ENCODE data around the gene DCTN2. TPM values are rescaled to one million over a fixed set of nuclear protein-coding genes. Genes with fewer than 3 reads are reported as not detected.
"Not testable (repeated sequence)": the region's sequence is repeated elsewhere in the genome, so short reads cannot be mapped to it uniquely, and the experiment has no call there.

DCTN2 gene
- total RNA-seq, 8 experiments from 2014 or later: 104 to 184 (median 161) TPM

DNA sequence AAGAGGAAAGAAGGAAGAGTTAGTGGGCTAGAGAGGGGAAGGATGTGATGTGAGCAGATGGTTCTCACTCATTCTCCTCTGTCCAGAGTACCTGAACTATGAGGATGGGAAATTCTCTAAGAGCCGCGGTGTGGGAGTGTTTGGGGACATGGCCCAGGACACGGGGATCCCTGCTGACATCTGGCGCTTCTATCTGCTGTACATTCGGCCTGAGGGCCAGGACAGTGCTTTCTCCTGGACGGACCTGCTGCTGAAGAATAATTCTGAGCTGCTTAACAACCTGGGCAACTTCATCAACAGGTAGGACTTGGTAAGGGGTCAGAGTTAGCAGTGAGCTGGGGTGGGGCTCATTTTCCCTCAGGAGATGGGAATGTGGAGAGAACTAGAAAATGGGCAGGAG lies 34.3 kb downstream of the DCTN2 start:
- ATAC-seq (replicated peaks in 6 of 8): peak in 1 of 8 experiments; percentile 4
- in situ Hi-C loops (cut with MboI; ENCODE audit: low pct_unique_long_range_greater_than_20kb in 2 of 9, low sequenced_read_pairs in 9 of 9, unreplicated experiment in 9 of 9): no loop called here
- no peak overlapping the region for H3K27ac ChIP-seq

DNA sequence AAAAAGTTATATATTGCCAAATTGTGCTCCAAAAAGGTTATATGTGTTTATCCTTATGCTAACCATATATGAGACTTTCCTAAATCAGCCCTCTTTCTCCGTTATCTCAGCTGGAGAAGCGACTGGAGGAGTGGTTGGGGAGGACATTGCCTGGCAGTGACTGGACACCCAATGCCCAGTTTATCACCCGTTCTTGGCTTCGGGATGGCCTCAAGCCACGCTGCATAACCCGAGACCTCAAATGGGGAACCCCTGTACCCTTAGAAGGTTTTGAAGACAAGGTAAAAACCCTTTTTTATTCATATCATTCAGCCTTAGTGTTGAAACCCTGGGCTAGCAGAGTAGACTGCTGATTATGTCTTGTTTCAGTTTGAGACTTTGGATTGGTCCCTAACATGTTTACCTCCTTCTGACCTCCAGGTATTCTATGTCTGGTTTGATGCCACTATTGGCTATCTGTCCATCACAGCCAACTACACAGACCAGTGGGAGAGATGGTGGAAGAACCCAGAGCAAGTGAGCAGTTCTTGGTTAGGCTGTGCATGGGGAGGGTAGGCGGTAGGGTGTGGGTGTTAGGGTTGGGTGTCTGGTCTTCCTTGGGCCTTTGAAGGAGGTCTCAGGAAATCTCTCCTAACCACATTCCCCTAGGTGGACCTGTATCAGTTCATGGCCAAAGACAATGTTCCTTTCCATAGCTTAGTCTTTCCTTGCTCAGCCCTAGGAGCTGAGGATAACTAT lies 35.2 kb downstream of the DCTN2 start:
- 95 to 100% (median 100%) methylated on average over 1 to 6 of the region's 7 CpGs; no CpG with 5 or more reads in 1 of the 10 experiments for WGBS, 10 experiments
- Histone ChIP-seq H3K4me3 (no peak overlapping the region), H3K4me1 (replicated peaks in 1 of 2) (peaks cover 0 to 4% of the 10 kb centered on the region in 2 donors), H3K27ac (no peak overlapping the region)
- ATAC-seq (replicated peaks in 6 of 8): peak in 1 of 8 experiments; percentile 3
- in situ Hi-C loops (cut with MboI; ENCODE audit: low pct_unique_long_range_greater_than_20kb in 2 of 9, low sequenced_read_pairs in 9 of 9, unreplicated experiment in 9 of 9): no loop called here

More for the DNA sequence above, 34.3 kb downstream of the DCTN2 start:
- Histone ChIP-seq H3K4me3 (no peak overlapping the region), H3K4me1 (replicated peaks in 1 of 2) (peaks cover 6 to 10% of the 10 kb centered on the region in 2 donors)
- WGBS, 10 experiments: 86 to 100% (median 90%) methylated on average over 2 to 4 of the region's 6 CpGs; no CpG with 5 or more reads in 5 of the 10 experiments

DNA sequence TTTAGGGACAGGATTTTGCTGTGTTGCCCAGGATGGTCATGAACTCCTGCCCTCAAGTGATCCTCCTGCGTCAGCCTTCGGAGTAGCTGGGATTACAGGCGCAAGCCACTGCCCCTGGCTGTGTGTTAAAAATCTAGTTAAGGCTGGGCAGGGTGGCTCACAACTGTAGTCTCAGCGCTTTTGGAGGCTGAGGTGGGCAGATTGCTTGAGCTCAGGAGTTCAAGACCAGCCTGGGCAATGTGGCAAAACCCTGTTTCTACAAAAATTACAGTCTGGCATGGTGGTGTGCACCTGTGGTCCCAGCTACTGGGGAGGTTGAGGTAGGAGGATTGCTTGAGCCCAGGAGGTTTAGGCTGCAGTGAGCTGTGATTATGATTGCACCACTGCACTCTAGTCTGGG lies 35.8 kb downstream of the DCTN2 start:
- Histone ChIP-seq H3K4me3 (no peak overlapping the region), H3K27ac (no peak overlapping the region), H3K4me1 (replicated peaks in 1 of 2) (peaks cover 0 to 2% of the 10 kb centered on the region in 2 donors)
- in situ Hi-C loops (cut with MboI; ENCODE audit: low pct_unique_long_range_greater_than_20kb in 2 of 9, low sequenced_read_pairs in 9 of 9, unreplicated experiment in 9 of 9): no loop called here
- WGBS, 10 experiments: 85 to 100% (median 100%) methylated on average over 1 to 3 of the region's 4 CpGs; no CpG with 5 or more reads in 6 of the 10 experiments
- peak in 1 of 8 experiments; percentile 4 for ATAC-seq (replicated peaks in 6 of 8)

DNA sequence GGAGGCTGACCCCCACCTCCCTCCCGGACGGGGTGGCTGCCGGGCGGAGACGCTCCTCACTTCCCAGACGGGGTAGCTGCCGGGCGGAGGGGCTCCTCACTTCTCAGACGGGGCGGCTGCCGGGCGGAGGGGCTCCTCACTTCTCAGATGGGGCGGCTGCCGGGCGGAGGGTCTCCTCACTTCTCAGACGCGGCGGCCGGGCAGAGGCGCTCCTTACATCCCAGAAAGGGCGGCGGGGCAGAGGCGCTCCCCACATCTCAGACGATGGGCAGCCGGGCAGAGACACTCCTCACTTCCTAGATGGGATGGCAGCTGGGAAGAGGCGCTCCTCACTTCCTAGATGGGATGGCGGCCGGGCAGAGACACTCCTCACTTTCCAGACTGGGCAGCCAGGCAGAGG lies 39.2 kb downstream of the DCTN2 start:
- H3K27ac ChIP-seq; ATAC-seq (replicated peaks in 6 of 8); H3K4me3 ChIP-seq; H3K4me1 ChIP-seq (replicated peaks in 1 of 2); in situ Hi-C loops (cut with MboI; ENCODE audit: low pct_unique_long_range_greater_than_20kb in 2 of 9, low sequenced_read_pairs in 9 of 9, unreplicated experiment in 9 of 9): not testable (repeated sequence)
- WGBS, 10 experiments: no CpG with 5 or more reads among the region's 28 CpGs

DNA sequence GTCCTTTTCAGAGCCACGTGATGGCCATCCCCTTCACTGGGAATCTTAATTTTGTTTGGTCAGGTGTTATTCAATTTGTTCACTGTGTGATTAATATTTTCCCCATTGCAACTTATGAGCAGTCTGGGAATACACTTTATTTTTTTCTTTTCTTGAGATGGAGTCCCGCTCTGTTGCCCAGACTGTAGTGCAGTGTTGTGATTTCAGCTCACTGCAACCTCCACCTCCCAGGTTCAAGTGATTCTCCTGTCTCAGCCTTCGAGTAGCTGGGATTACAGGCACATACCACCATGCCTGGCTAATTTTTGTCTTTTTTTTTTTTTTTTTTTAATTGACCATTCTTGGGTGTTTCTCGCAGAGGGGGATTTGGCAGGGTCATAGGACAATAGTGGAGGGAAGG lies 40.5 kb downstream of the DCTN2 start:
- in situ Hi-C loops (cut with MboI; ENCODE audit: low pct_unique_long_range_greater_than_20kb in 2 of 9, low sequenced_read_pairs in 9 of 9, unreplicated experiment in 9 of 9); H3K4me3 ChIP-seq; H3K4me1 ChIP-seq (replicated peaks in 1 of 2); ATAC-seq (replicated peaks in 6 of 8); H3K27ac ChIP-seq: not testable (repeated sequence)
- 67 to 100% (median 95%) methylated on average over 1 to 3 of the region's 4 CpGs; no CpG with 5 or more reads in 1 of the 10 experiments for WGBS, 10 experiments

DNA sequence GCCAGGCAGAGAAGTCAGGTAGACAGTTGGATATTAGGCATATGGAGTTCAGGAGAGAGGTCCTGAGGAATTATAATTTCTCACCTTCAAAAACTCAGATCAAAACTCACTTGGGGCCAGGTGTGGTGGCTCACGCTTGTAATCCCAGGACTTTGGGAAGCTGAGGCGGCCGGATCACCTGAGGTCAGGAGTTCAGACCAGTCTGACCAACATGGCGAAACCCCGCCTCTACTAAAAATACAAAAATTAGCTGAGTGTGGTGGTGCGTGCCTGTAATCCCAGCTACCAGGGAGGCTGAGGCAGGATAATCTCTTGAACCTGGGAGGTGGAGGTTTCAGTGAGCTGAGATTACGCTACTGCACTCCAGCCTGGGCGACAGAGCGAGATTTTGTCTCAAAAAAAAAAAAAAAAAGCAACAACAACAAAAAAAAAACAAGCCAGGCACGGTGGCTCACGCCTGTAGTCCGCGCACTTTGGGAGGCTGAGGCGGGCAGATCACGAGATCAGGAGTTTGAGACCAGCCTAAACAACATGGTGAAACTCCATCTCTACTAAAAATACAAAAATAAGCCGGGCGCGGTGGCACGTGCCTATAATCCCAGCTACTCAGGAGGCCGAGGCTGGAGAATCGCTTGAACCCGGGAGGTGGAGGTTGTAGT lies 44.6 kb downstream of the DCTN2 start:
- WGBS, 10 experiments: 93 to 100% (median 98%) methylated on average over 2 to 20 of the region's 22 CpGs; no CpG with 5 or more reads in 3 of the 10 experiments
- H3K4me3 ChIP-seq; H3K4me1 ChIP-seq (replicated peaks in 1 of 2); ATAC-seq (replicated peaks in 6 of 8); H3K27ac ChIP-seq; in situ Hi-C loops (cut with MboI; ENCODE audit: low pct_unique_long_range_greater_than_20kb in 2 of 9, low sequenced_read_pairs in 9 of 9, unreplicated experiment in 9 of 9): not testable (repeated sequence)

DNA sequence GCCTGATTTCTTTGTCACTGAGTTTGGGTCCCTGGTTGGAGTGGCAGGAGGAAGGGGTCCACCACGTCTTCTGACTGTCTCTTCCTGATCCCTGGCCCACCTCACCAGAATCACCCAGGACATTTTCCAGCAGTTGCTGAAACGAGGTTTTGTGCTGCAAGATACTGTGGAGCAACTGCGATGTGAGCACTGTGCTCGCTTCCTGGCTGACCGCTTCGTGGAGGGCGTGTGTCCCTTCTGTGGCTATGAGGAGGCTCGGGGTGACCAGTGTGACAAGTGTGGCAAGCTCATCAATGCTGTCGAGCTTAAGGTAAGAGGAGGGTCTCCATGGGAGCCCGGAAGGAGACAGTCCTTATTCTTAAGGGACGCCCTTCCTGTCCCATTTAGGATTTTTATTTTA lies 46.8 kb downstream of the DCTN2 start:
- 89 to 97% (median 95%) methylated on average over 3 to 10 of the region's 11 CpGs; no CpG with 5 or more reads in 3 of the 10 experiments for whole genome bisulfite sequencing, 10 experiments
- H3K4me1 ChIP-seq (replicated peaks in 1 of 2): no peaks in the 10 kb centered on the region
- in situ Hi-C loops (cut with MboI; ENCODE audit: low pct_unique_long_range_greater_than_20kb in 2 of 9, low sequenced_read_pairs in 9 of 9, unreplicated experiment in 9 of 9): no loop called here
- ATAC-seq (replicated peaks in 6 of 8): no peak
- no peak overlapping the region for H3K4me3 ChIP-seq
- H3K27ac ChIP-seq: no peak overlapping the region

DNA sequence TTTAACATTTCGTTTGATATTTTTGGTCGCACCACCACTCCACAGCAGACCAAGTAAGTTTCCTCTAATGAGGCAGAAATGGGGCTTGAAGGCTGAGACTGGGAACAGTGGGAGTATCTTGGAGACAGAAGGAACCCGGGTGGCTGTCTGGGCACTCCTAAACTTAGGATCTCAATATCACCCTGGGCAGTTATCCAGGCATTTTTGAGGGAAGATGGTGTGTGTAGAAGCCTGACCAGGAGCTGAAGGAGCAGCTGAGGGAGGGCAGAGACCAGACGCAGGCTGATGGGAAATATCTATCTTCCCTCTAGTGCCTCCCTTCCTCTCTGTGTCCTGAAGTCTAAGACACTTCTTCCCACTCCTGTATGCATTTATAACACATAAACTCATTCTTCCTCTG lies 48.4 kb downstream of the DCTN2 start:
- no peak overlapping the region for H3K27ac ChIP-seq
- 80 to 100% (median 100%) methylated on average over 1 to 2 of the region's 4 CpGs; no CpG with 5 or more reads in 3 of the 10 experiments for WGBS, 10 experiments
- no peak for ATAC-seq (replicated peaks in 6 of 8)
- in situ Hi-C loops (cut with MboI; ENCODE audit: low pct_unique_long_range_greater_than_20kb in 2 of 9, low sequenced_read_pairs in 9 of 9, unreplicated experiment in 9 of 9): no loop called here
- H3K4me3 ChIP-seq: no peak overlapping the region
- H3K4me1 ChIP-seq (replicated peaks in 1 of 2): no peaks in the 10 kb centered on the region

DNA sequence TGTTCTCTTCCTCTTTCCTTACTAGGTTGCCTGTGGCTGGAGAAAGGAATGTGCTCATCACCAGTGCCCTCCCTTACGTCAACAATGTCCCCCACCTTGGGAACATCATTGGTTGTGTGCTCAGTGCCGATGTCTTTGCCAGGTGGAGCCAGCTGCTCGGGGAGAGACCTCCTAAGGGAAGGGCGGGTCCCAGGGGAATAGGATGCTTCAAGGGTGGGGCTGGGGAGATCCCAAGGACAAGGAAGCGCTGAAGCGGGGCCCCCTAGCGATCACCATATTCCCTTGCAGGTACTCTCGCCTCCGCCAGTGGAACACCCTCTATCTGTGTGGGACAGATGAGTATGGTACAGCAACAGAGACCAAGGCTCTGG lies 48.9 kb downstream of the DCTN2 start:
- Histone ChIP-seq H3K4me3 (no peak overlapping the region), H3K4me1 (replicated peaks in 1 of 2) (no peaks in the 10 kb centered on the region), H3K27ac (no peak overlapping the region)
- in situ Hi-C loops (cut with MboI; ENCODE audit: low pct_unique_long_range_greater_than_20kb in 2 of 9, low sequenced_read_pairs in 9 of 9, unreplicated experiment in 9 of 9): no loop called here
- peak in 2 of 8 experiments; percentile 10 to 79 for ATAC-seq (replicated peaks in 6 of 8)
- 80 to 100% (median 90%) methylated on average over 1 to 5 of the region's 9 CpGs; no CpG with 5 or more reads in 5 of the 10 experiments for WGBS, 10 experiments

DNA sequence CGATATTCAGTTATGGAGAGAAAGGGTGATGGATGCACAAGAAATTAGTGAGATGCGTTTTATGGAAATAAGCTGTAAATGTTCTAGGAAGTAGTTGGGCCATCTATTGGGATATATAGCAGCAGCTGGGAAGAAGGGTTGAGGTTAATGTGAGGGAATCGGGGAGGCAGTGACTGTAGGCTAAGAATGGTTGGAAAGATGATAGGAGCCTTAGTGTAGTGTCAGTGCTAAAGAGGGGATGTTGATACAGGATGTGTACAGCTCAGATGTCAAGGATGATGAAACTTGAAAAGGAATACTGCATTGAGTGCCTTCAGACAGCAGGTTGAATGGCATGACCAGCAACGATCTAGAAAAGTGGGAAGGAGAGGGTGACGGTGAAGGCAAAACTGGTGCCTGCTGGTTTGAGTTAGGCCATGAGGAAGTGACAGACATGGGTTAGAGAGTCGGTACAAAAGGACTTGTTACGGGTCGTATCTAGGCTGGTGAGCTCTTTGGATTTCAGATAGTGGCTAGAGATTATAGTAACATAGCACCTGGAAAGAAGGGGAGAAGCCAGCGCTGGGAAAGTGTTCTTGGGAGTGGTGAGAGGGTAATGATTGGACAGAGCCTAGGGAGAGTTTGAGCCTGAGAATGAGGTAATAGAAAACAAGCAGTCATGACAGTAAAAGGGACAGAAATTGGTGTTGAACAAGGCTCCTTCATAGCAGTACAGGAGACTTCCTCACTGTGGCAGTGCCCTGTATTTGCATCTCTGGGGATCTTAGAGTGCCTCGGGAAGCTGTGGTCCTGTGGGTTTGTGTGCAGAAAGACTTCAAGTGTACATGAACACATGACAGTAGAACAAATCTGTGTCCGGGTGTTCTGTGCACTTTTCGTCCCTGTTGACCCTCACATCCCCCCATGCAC lies 49.5 kb downstream of the DCTN2 start:
- Histone ChIP-seq H3K27ac (no peak overlapping the region), H3K4me1 (replicated peaks in 1 of 2) (no peaks in the 10 kb centered on the region), H3K4me3 (no peak overlapping the region)
- ATAC-seq (replicated peaks in 6 of 8): no peak
- in situ Hi-C loops (cut with MboI; ENCODE audit: low pct_unique_long_range_greater_than_20kb in 2 of 9, low sequenced_read_pairs in 9 of 9, unreplicated experiment in 9 of 9): no loop called here
- WGBS, 10 experiments: 87 to 100% (median 94%) methylated on average over 2 to 11 of the region's 12 CpGs

DNA sequence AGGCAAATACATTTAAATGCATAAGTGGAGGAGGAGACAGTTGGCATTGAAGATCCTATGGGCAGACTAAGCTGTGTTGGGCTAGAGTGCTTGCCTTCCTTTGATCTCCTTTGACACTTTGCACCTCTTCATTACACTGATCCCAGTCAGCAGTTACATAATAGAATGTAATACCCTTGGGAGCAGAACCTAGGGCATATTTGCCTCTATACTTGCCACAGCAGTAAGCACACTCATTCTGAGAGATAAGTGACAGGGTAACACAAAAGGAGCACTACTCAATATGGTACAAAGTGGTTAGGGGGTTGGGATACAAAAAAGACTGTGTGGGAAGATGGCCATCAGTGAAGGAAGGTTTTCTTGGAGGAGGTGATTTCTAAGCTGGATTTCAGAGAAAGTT lies 50.2 kb downstream of the DCTN2 start:
- Histone ChIP-seq H3K4me1 (replicated peaks in 1 of 2) (no peaks in the 10 kb centered on the region), H3K27ac (no peak overlapping the region), H3K4me3 (no peak overlapping the region)
- in situ Hi-C loops (cut with MboI; ENCODE audit: low pct_unique_long_range_greater_than_20kb in 2 of 9, low sequenced_read_pairs in 9 of 9, unreplicated experiment in 9 of 9): no loop called here
- ATAC-seq (replicated peaks in 6 of 8): no peak

DNA sequence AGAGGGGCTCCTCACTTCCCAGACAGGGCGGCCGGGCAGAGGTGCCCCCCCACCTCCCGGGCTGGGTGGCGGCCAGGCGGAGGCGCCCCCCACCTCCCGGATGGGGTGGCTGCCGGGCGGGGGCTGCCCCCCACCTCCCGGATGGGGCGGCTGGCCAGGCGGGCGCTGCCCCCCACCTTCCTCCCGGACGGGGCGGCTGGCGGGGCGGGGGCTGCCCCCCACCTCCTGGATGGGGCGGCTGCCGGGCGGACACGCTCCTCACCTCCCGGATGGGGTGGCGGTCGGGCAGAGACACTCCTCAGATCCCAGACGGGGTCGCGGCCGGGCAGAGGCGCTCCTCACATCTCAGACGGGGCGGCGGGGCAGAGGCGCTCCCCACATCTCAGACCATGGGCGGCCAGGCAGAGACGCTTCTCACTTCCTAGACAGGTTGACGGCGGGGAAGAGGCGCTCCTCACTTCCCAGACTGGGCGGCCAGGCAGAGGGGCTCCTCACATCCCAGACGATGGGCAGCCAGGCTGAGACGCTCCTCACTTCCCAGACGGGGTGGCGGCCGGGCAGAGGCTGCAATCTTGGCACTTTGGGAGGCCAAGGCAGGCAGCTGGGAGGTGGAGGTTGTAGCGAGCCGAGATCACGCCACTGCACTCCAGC lies 51.8 kb downstream of the DCTN2 start:
- ATAC-seq (replicated peaks in 6 of 8); H3K4me1 ChIP-seq (replicated peaks in 1 of 2); H3K27ac ChIP-seq; H3K4me3 ChIP-seq; in situ Hi-C loops (cut with MboI; ENCODE audit: low pct_unique_long_range_greater_than_20kb in 2 of 9, low sequenced_read_pairs in 9 of 9, unreplicated experiment in 9 of 9): not testable (repeated sequence)
- WGBS, 10 experiments: no CpG with 5 or more reads among the region's 48 CpGs
